GM21515 (cell line): ENCODE data around the gene BRCC3.

ENCODE experiments used
- ATAC-seq: cut with Tn5 transposase; IDR thresholded peaks from one replicate; pipeline ENCODE4 v1.9.1; 2021; ENCODE audit not compliant: unreplicated experiment

BRCC3 gene

GRCh38 chrX:155056877-155057792, 14.2 kb upstream of the BRCC3 start:
- ATAC-seq: peak; percentile 85

- ATAC-seq: no peak
Observed at GRCh38 chrX:155061760-155062159, 9.5 kb upstream of the BRCC3 start.

GRCh38 chrX:155065035-155065734, 6.1 kb upstream of the BRCC3 start:
- ATAC-seq: no peak

GRCh38 chrX:155068165-155068564, 3.1 kb upstream of the BRCC3 start:
- ATAC-seq: no peak

GRCh38 chrX:155069414-155069813, 1.9 kb upstream of the BRCC3 start:
- no peak for ATAC-seq

- ATAC-seq: no peak
Observed at GRCh38 chrX:155070038-155070437, 1.3 kb upstream of the BRCC3 start.

GRCh38 chrX:155070663-155070974, 689 bp upstream of the BRCC3 start:
- ATAC-seq: peak; percentile 25

GRCh38 chrX:155071694-155072280, 479 bp downstream of the BRCC3 start:
- ATAC-seq: peak; percentile 8

GRCh38 chrX:155086202-155086840, 15.0 kb downstream of the BRCC3 start:
- ATAC-seq: no peak

- no peak for ATAC-seq
Observed at GRCh38 chrX:155086961-155087735, 15.8 kb downstream of the BRCC3 start.

GRCh38 chrX:155094468-155095061, 23.3 kb downstream of the BRCC3 start:
- no peak for ATAC-seq

GRCh38 chrX:155105919-155106318, 34.6 kb downstream of the BRCC3 start:
- ATAC-seq: no peak

GRCh38 chrX:155108427-155108826, 37.1 kb downstream of the BRCC3 start:
- no peak for ATAC-seq

GRCh38 chrX:155112171-155112570, 40.9 kb downstream of the BRCC3 start:
- no peak for ATAC-seq

- ATAC-seq: no peak
Observed at GRCh38 chrX:155113097-155113496, 41.8 kb downstream of the BRCC3 start.

GRCh38 chrX:155115174-155115819, 44.0 kb downstream of the BRCC3 start:
- ATAC-seq: no peak

- no peak for ATAC-seq
Observed at GRCh38 chrX:155127465-155127864, 56.2 kb downstream of the BRCC3 start.

GRCh38 chrX:155127940-155128339, 56.6 kb downstream of the BRCC3 start:
- no peak for ATAC-seq

GRCh38 chrX:155132110-155132509, 60.8 kb downstream of the BRCC3 start:
- no peak for ATAC-seq

GRCh38 chrX:155134255-155134654, 62.9 kb downstream of the BRCC3 start:
- no peak for ATAC-seq
